B cell (primary cell): ENCODE results near the gene TMEM108.

Experiments
- EZH2 ChIP-seq: IDR thresholded peaks from 2 replicates; pipeline ENCODE4 v1.6.1; 2012; ENCODE audit warnings: borderline replicate concordance, low read depth, mild to moderate bottlenecking, moderate library complexity, low read length; ENCODE audit not compliant: insufficient read depth, poor library complexity, severe bottlenecking
- TF ChIP-seq, protein P1 (sequence below): fragments of 200-600 bp; IDR thresholded peaks from one replicate; pipeline ENCODE4 v1.8.0; 2022; ENCODE audit warnings: antibody characterized with exemption, mild to moderate bottlenecking

DNA sequence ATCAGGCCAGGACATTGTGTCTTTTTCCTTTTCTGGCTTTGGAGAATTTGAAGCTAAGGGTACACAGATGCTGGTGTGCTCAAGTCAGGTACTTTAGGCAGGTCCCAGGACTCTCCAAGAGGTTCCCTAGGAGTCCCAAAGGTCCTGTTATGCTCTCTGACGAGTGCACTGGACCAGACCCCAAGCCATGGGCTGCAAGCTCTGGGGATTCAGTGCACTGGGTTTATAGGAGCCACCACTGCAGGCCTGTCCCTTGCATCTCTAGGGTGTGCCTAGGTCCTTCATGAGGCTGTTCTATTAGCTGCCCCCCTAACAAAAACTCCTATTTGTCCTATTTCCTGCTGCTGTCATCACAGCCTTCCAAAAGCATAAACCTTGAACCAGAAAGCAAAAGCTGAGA is 329.8 kb downstream of the TMEM108 start:
- TF ChIP-seq, protein P1, sequence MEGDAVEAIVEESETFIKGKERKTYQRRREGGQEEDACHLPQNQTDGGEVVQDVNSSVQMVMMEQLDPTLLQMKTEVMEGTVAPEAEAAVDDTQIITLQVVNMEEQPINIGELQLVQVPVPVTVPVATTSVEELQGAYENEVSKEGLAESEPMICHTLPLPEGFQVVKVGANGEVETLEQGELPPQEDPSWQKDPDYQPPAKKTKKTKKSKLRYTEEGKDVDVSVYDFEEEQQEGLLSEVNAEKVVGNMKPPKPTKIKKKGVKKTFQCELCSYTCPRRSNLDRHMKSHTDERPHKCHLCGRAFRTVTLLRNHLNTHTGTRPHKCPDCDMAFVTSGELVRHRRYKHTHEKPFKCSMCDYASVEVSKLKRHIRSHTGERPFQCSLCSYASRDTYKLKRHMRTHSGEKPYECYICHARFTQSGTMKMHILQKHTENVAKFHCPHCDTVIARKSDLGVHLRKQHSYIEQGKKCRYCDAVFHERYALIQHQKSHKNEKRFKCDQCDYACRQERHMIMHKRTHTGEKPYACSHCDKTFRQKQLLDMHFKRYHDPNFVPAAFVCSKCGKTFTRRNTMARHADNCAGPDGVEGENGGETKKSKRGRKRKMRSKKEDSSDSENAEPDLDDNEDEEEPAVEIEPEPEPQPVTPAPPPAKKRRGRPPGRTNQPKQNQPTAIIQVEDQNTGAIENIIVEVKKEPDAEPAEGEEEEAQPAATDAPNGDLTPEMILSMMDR, result no peak
- no peak for TF ChIP-seq EZH2
